HG03280 (cell line): Measurements from ENCODE around the gene MDFI.

Experiments
- ATAC-seq: cut with Tn5 transposase; IDR thresholded peaks from one replicate; pipeline ENCODE4 v1.9.1; 2021; ENCODE audit warnings: mild to moderate bottlenecking, moderate library complexity; ENCODE audit not compliant: unreplicated experiment

Gene MDFI

DNA sequence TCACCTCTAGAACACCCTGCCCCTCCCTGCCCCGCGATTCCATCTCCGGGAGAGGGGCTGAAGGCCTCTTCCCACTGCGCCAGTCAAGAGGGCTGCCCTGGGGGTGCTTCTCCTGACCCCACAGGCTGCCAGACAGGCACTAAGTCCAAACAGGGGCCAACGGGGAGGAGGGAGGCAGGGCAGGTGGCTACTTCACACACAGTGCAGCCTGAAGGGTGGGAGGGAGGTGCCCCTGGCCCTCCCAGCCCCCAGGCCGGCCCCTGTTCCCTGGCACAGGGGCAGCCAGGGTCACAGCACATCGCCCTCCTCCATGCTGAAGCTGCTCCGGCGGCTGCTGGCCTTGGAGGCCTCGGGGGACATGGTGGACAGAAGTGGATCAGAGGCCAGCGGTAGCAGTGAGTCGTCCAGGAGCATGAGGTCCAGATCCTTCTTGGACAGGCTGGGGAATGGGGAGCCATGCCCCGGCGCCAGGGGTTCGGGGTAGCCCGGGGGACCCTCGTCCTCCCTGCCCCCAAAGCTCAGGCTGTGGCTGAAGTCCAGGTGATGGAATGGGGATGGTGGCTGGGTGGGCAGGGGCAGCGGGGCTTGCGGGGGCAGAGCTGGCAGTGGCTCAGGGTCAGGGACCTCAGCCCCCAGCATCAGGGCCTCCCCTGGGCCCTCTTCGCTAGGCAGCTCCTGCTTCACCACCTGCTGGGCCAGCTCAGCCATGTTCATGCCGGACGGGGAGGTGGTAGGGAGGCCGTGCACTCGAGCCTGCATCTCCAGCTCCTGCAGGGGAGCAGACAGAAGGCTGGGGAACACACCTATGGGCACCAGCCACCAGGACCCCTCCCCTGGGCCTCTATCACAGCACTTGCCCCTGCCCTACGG, 46.3 kb downstream of the MDFI start:
- ATAC-seq = no peak

DNA sequence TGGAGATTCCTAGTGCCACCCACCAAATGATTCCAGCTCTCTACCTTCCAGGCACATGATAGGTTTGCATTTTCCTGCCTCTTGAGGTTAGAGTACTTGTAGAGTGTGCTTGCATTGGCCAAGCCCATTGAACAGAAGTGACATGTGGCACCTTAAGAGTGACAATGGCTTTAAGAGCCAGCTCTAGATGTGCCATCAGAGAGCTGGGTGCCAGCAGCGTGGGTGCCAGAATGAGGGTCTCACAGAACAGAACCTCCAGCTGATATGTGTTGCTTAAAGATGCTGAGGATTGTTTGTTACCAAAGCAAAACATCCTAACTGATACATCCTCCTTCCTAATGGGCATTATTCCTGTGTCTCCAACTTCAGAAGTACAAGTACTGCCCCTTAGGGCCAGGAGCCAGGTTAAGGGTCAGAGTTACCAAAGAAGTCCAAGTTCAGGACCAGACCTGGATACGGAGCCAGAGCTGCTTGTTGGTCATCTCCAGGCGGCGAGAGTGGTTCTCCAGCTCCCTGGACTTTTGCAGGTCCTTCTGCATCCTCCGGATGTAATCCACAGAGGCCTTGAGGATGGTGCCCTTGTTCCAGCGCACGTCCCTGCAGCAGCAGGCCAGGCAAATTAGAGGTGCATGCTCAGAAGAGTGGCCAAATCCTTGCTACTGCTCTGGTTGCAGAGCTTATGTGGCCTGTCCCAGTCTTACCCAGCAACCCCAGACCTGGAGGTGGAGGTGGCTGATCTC, 47.5 kb downstream of the MDFI start:
- ATAC-seq = no peak

DNA sequence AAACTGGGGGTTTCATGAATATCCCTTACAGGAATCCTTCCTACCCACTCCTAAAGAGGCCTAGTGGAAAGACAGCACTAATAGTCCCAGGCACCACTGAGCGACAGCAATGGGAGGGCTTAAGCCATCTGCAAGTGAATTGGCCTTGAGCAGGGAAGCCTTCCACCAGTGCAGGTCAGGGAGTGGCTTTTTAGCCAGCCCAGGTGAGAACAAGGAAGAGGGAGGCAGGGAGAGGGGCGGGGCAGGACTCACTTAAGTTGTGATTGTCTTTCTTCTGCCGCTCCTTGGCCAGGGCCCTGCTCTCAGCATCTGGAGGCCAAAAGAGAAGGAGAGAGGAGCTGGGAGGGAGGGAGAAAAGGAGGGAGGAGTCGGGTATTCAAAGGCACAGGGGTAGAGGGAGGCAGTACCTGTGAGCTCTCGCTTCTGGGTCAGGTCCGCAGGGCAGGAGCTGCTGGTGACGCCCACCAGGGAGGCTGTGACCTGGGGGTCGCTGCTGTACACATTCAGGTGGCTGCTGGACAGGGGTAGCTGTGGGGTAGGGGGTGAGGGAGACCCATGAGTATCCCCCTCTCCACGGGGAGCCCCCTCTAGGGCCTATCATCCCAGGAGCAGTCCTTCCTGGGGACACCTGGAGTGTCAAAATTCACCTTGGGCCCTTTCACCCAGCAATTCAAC, 49.4 kb downstream of the MDFI start:
- ATAC-seq = no peak

DNA sequence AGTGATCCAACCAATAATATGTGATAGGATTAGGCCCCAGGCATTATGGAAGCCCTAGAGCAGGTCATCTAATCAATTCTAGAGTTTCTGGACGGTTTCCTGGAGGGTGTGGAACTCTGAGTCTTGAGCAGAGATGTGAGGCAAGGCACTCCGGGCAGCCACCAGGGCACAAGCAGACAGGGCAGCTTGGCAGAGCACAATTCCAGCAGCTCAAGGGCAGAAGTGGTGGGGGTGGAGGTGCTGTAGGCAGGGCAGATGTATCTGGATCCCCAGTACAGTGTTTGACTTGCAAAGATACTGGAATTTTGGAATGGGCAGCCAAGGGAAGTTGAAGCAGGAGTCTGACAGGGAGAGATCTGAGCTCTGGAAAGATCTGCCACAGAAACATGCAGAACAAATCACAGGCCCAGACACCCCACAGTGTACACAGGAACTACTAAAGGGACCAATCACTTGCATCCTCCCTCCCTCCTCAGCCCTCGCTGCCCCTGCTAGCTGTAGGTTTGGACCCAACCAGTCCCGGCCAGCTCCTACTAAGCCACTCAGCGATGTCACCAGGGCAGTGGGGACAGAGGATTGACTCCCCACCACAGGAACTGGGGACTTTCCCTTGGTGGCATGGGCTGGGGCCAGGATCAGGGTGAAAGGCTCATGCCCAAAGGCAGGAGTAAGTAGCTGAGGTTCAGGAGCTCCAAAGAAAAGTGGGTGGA, 50.1 kb downstream of the MDFI start:
- ATAC-seq = no peak

DNA sequence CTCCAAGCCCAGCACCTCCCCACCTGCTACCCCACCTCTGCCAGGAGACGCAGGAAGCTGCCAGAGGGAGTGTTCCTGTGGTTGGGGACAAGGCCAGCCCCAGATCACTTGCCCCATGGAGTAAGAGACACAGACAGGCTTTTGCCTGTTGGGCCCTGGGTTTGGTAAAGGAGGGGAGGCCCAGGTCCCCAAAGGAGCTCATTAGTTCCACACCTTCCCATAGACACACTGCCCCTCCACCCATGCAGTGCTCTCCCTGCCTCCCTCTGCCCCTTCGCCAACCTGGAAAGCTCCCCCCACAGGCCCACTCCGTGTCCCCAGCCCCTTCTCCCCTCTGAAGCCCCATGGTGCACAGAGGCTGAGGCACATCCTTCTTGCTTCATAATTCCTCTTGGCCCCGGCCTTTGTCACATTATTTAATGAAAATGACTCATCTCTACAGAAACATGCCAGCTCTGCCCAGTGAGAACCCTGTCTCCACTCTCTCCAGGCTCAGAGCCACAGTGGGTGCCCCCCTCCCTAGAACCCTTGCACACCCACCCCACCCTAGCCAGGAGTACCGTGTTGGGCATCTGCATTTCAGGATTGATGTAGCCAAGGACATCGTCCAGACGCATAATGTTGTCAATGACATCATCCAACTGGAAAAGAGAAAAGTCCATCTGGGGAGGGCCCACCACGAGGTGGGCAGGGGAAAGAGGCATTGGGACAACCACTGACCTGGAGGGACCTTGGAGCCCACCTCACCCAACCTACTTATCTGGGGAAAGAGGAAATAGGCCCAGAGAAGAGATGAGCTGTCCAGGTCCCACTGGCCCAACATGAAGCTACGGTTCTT, 51.1 kb downstream of the MDFI start:
- no peak for ATAC-seq

DNA sequence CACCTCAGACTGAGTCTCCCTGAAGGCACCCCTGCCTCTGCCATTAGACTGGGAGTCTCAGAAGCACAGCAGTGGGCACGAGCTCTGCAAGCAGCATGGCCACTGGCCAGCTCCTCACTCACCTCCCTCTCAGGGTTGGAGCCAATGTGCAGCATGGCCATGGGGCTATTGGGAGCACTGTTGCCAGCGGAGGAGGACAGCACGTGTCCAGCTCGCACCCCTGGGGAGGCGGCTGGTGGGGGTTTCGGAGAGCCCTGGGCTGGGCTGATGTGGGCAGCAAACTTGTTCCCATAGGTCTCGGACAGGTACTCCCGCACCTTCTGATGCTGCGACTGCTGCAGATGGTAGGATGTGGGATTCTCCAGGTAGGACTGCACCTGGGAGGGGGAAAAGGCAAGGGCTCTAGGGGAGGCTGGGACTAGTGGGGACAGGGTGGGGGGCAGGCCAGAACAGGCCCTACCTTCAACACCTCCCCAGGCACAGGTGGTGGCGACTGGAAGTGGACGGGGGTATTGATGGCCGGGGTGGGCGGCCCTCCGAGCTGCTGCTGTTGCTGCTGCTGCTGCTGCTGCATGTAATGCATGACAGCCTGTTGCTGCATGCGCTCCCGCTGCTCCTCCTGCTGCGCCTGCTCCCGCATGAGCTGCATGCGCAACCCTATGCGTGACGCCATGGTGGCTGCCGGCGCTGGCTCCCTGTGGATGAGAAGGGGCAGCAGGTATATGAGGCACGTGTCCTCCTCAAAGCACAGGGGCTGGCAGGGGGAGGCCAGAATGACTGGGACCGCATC, 52.5 kb downstream of the MDFI start:
- ATAC-seq = no peak

DNA sequence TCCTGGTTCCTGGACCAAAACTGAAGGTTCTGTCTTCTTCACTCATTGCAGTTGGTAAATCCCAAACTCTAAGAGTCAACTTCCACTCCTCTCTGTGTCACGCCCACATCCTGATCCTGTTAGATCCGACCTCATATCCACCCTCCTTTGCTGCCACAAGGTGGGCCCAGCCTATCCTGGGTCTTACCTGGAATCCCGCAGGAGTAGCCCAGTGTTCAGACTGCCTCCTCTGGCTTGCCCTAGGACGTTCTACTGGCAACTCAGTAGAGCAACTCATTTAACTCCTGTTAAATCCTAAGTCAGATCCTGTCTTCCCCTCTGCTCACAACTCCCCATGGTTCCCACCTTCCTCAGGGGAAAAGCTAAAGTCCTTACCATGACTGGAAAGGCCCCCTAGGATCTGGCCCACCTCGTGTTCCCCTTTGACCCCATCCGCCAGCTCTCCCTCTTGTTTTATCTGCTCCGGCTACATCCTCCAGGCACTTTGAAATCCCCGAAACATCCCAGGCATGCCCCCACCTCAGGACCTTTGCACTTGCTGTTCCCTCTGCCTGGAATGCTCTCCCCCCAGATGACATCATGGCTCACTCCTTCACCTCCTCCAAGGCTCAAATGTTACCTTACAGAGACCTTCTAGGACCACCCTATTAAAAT, 53.3 kb downstream of the MDFI start:
- no peak for ATAC-seq

DNA sequence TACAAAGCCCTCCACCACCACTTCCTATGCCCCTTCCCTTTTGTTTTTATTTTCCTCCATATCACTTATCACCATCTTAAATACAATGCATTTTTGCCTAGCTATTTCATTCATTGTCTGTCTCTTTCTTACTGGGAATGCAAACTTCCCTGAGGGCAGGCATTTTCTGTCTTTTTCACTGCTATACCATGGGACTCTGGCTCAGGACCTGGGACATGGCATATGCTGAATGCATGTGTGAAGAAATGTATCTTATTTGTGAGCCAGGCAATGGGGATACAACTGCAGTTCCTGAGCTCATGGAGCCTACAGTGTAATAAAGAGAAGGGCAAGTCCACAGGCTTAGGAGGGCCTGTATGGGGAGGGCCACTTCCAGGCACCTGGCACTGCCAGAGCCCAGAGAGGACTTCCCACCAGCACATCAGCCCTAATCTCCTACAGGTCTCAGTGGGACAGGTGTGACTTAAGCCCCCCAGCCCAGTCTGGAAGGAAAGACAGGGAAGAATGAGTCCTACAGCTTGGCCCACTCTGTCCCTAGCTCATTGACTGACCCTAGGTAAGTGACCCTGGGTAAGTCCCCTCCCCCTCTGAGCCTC, 53.9 kb downstream of the MDFI start:
- ATAC-seq = no peak

DNA sequence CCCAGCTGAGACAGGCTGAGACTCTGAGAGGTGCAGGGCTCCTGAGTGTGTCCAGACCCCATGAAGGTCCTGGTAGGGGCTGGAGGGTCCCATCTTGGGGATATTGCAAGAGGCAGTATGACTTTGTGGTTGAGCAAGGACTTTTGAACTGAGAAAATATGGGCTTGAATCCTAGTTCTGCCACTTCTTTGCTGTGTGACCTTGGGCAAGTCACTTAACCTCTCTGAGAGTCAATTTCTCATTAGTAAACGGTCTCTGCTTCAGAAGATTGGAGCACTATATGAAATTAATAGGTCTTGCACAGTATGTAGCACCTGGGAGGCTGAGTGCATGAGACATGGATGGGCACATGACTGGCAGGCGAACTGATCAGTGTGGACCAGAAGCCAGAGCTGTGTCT, 54.5 kb downstream of the MDFI start:
- no peak for ATAC-seq

DNA sequence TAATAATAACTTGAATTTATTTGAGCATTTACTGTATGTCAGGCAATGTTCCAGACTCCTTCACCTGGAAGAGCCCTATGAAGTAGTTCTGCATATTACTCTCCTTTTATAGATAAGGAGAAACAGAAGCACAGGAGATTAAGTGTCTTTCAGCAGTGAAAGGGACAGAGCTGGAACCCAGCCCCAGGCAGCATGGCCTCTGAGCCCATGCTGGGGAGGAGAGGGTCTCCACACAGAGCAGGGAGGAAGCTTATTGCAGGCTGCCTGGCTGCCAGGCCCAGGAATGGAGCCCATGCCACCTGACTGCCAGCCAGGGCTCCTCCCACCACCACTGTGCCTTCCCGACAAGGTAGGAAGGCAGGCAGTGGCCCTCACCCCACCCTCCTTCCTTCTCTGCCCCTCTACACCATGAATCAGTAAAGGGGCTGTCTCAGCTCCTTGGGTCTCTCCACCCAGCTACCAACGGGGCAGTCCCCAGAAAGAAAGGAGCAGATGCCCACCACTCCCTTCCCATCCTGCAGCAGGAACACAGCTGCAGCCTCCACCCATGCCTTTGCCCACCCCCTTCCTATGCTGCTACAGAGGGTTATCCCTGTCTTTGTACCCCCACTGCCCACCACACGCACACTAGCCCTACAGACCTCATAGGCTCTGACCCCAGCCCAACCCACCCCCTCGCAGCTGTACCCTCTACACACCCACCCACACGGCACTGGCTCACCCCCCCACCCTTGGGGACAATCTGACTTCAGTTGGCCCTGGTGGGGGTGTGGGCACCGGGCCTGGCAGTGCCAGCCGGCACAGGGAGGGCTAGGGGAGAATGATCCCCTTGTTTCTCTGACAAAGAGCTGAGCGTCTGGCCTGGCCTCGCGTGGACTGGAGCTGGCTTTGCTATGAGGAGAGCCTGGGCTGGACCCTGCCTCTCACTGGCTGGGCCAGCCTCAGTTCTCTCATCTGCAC, 55.3 kb downstream of the MDFI start:
- ATAC-seq = no peak

DNA sequence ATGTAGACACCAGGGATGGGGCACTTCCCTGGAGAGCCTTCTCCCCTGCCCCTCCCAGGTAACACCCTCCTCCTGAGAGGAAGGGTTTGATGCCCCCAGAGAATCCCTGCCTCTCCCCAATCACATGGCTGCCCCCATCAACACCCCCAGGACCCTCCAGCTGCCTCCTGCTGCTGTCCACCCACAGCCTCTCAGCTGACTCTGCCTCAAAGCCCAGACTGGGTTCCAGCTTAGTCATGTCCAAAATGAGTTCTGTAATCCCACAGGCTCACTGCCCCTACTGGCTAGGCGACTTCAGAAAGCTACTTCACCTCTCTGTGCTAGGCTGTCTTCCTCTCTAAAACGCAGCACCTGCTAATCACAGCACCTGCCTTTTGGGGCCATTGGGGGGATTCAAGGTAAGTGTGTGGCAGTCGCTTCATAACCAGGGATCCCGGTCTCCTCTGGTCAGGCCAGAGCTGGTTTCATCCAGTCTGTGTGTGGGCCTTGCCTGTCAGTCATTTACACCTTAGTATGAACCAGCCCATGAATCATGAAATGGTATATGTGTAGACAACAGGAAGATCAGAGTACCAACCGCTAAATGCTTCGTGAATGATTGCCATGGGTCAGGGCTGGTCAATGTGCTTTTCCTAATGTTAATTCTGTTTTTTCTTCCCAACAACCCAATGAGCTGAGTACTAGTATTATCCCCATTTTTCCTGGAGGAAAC, 56.7 kb downstream of the MDFI start:
- no peak for ATAC-seq

DNA sequence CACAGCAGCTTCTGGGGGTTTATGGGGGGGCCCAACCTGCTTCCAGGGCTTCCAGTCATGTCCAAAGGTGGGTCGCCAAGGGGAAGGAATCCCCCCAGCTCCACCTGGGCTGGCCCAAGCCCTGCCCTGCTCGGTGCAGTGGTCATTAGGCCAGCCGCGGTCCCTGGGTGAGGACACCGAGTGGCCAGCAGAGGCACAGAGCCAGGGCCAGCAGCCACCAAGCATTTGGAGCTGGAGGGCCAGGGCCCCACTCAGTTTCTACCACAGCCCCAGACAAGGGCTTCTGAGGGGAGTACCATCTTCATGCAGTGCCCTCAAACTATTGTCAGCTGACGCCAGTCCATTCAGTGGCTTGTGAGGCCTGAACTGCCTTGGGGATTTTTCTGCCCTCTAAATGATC, 57.6 kb downstream of the MDFI start:
- ATAC-seq = no peak

DNA sequence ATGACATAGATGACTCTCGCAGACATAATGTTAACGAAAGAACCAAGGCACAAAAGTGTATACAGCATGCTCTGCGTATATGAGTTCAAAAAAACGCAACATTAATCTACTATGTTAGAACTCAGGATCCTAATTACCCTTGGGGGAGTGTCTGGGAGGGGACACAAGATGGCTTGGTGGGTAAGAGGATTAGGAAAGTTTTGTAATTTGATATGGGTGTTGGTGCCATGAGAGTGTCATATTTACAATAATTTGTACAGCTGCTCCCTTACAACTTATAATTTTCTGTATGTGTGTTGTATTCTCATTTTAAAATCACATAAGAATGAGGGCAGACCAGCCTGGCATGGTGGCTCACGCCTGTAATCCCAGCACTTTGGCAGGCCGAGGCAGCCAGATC, 58.5 kb downstream of the MDFI start:
- ATAC-seq = no peak

DNA sequence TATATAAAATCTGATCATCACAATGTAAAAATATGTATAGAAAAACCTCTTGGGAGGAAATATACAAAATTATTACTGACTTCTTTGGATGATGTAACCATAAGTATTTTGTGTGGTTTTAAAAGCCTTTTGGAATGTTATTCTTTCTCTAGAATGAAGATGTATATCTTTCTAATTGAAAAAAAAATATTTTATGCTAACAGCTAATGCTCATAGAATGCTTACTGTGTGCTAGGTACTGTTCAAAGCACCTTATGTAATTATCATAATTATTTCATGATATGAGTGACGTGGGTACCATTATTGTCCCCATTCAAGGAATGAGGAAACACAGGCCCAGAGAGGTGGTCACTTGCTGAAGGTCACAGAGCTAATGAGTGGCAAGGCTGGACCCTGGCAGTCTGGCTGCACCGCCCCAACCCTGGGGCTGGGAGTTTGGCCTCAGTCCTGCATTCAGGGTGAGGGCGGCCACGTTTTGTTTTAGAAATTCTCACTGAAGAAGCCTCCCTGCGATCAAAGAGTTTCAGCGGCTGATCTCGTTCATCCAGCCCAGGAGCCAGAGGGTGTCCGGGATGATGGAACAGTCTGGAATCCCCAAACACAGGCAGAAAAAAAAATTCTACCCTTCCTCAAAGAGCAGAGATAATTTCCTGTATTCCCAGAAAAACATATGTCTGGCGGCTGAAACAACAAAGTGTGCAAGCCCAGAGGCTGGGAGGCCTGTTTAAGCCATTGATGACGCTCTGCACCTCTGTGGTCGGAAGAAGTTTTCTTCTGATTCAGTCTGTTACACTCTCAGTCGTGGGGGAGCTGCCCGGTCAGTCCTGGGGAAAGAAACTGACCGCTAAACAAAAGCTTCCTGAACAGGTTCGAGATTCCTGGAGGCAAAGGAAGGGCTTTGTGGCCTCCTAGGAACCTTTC, 59.9 kb downstream of the MDFI start:
- ATAC-seq = no peak

DNA sequence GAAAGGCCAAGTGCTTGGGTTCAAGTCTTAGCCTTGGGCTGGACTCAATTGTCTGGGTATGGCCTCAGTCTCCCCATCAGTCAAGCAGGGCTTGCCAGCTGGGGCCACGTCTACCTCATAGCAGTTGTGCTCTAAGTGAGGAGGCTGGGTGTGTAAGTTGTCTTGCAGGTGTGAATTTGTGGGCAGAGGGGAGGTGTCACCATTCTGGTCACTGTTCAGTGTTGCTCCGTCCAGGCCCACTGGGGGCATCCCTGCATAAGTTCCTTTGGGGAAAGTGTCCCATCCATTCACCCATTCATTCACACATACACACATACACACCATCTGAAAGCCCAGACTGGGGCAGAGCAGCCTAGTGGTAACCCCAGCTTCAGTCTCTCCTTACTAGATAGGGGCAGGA, 60.8 kb downstream of the MDFI start:
- no peak for ATAC-seq
